ENCODE results near the gene RIMBP2. TPM values are rescaled to one million over a fixed set of nuclear protein-coding genes. Genes with fewer than 3 reads are reported as not detected.

The RIMBP2 gene
- total and polyA plus RNA-seq, 2 experiments from 2014 or later = 0.31 to 0.37 TPM

DNA sequence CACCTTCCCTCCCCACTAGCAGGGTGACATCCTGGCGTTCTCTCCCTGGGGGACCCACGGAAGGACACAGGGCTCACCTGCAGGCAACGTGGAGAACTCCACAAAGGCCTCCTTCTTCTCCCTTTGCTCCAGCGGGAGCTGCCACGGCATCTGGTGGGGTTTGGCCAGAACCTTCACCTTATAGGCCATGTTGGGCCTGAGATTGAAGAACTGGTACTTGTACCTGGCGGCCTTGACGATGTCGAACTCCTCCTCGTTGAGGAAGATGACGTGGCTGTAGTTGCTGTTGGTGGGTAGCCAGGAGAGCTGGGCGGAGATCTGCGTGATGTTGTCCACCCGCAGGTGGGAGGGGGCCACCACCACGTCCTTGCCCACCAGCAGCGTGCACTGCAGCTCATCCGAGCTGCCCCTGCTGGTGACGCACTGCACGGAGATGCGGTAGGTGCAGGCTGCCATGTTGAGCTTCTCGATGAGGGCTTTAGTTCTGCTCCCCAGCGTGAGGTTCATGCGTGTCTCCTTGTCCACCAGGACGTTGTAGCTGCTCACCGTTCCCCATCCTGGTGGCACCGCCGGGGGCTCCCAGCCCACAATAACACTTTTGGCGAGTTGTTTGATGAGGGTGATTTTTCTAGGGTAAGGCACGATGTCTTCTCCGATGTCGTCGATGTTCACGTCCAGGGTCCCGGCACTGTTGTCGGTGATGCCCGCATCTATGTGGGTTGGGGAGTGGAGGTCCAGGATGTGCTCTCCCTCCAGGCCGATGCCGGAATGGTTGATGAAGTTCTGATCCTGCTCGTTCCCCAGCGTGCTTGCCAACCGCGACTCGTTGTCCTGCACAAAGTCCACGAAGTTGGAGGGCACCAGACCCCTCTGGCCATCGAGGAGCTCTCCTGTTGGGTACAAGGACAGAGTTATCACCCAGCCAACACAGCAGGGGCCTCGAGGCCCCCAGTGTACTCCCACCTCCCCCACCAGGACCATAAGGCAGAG is 274.0 kb downstream of the RIMBP2 start:
- DNase-seq (ENCODE audit: low spot score) = no peak
- Histone ChIP-seq H3K9me2 (ENCODE audit: insufficient read depth) (no peaks in the 10 kb centered on the region), H3K4me3 (no peak overlapping the region), H3K4me2 (no peak overlapping the region), H3K27ac (ENCODE audit: low read depth) (no peak overlapping the region), H2AFZ (no peak overlapping the region), H4K20me1 (replicated peaks; ENCODE audit: insufficient read depth) (no peaks in the 10 kb centered on the region), H3K4me1 (ENCODE audit: insufficient read depth) (no peaks in the 10 kb centered on the region), H3F3A (replicated peaks; ENCODE audit: low read depth) (no peaks in the 10 kb centered on the region), H3K36me3 (ENCODE audit: insufficient read depth) (no peaks in the 10 kb centered on the region), H3K79me2 (replicated peaks; ENCODE audit: insufficient read depth) (no peaks in the 10 kb centered on the region), H3K27me3 (ENCODE audit: insufficient read depth) (no peaks in the 10 kb centered on the region)
- no peak overlapping the region for H3K27ac Mint-ChIP-seq
- no peak for TF ChIP-seq EZH2phosphoT487 (IDR thresholded peaks at IDR 0.05; ENCODE audit: unreplicated experiment)
- TF ChIP-seq, protein P1, sequence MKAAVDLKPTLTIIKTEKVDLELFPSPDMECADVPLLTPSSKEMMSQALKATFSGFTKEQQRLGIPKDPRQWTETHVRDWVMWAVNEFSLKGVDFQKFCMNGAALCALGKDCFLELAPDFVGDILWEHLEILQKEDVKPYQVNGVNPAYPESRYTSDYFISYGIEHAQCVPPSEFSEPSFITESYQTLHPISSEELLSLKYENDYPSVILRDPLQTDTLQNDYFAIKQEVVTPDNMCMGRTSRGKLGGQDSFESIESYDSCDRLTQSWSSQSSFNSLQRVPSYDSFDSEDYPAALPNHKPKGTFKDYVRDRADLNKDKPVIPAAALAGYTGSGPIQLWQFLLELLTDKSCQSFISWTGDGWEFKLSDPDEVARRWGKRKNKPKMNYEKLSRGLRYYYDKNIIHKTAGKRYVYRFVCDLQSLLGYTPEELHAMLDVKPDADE (IDR thresholded peaks at IDR 0.05) = no peak
- TF ChIP-seq ZNF331 (CRISPR knock-in tag; IDR thresholded peaks at IDR 0.05; ENCODE audit: low read depth) = no peak
- TF ChIP-seq POLR2AphosphoS5 (IDR thresholded peaks at IDR 0.05; ENCODE audit: low read depth) = no peak
- TF ChIP-seq, protein P2, sequence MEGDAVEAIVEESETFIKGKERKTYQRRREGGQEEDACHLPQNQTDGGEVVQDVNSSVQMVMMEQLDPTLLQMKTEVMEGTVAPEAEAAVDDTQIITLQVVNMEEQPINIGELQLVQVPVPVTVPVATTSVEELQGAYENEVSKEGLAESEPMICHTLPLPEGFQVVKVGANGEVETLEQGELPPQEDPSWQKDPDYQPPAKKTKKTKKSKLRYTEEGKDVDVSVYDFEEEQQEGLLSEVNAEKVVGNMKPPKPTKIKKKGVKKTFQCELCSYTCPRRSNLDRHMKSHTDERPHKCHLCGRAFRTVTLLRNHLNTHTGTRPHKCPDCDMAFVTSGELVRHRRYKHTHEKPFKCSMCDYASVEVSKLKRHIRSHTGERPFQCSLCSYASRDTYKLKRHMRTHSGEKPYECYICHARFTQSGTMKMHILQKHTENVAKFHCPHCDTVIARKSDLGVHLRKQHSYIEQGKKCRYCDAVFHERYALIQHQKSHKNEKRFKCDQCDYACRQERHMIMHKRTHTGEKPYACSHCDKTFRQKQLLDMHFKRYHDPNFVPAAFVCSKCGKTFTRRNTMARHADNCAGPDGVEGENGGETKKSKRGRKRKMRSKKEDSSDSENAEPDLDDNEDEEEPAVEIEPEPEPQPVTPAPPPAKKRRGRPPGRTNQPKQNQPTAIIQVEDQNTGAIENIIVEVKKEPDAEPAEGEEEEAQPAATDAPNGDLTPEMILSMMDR (conservative IDR thresholded peaks at IDR 0.05; ENCODE audit: low read depth in 2 of 2) = no peak
- TF ChIP-seq JUNB (IDR thresholded peaks at IDR 0.05; ENCODE audit: unreplicated experiment) = no peak
- TF ChIP-seq, protein P3, sequence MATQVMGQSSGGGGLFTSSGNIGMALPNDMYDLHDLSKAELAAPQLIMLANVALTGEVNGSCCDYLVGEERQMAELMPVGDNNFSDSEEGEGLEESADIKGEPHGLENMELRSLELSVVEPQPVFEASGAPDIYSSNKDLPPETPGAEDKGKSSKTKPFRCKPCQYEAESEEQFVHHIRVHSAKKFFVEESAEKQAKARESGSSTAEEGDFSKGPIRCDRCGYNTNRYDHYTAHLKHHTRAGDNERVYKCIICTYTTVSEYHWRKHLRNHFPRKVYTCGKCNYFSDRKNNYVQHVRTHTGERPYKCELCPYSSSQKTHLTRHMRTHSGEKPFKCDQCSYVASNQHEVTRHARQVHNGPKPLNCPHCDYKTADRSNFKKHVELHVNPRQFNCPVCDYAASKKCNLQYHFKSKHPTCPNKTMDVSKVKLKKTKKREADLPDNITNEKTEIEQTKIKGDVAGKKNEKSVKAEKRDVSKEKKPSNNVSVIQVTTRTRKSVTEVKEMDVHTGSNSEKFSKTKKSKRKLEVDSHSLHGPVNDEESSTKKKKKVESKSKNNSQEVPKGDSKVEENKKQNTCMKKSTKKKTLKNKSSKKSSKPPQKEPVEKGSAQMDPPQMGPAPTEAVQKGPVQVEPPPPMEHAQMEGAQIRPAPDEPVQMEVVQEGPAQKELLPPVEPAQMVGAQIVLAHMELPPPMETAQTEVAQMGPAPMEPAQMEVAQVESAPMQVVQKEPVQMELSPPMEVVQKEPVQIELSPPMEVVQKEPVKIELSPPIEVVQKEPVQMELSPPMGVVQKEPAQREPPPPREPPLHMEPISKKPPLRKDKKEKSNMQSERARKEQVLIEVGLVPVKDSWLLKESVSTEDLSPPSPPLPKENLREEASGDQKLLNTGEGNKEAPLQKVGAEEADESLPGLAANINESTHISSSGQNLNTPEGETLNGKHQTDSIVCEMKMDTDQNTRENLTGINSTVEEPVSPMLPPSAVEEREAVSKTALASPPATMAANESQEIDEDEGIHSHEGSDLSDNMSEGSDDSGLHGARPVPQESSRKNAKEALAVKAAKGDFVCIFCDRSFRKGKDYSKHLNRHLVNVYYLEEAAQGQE (IDR thresholded peaks at IDR 0.05; ENCODE audit: unreplicated experiment) = no peak
- TF ChIP-seq STAT1 (IDR thresholded peaks at IDR 0.05; ENCODE audit: unreplicated experiment) = no peak
- TF ChIP-seq NANOG (IDR thresholded peaks at IDR 0.05; ENCODE audit: borderline replicate concordance) = no peak
- TF ChIP-seq ZNF114 (CRISPR knock-in tag; IDR thresholded peaks at IDR 0.05) = no peak
- TF ChIP-seq, protein P4, sequence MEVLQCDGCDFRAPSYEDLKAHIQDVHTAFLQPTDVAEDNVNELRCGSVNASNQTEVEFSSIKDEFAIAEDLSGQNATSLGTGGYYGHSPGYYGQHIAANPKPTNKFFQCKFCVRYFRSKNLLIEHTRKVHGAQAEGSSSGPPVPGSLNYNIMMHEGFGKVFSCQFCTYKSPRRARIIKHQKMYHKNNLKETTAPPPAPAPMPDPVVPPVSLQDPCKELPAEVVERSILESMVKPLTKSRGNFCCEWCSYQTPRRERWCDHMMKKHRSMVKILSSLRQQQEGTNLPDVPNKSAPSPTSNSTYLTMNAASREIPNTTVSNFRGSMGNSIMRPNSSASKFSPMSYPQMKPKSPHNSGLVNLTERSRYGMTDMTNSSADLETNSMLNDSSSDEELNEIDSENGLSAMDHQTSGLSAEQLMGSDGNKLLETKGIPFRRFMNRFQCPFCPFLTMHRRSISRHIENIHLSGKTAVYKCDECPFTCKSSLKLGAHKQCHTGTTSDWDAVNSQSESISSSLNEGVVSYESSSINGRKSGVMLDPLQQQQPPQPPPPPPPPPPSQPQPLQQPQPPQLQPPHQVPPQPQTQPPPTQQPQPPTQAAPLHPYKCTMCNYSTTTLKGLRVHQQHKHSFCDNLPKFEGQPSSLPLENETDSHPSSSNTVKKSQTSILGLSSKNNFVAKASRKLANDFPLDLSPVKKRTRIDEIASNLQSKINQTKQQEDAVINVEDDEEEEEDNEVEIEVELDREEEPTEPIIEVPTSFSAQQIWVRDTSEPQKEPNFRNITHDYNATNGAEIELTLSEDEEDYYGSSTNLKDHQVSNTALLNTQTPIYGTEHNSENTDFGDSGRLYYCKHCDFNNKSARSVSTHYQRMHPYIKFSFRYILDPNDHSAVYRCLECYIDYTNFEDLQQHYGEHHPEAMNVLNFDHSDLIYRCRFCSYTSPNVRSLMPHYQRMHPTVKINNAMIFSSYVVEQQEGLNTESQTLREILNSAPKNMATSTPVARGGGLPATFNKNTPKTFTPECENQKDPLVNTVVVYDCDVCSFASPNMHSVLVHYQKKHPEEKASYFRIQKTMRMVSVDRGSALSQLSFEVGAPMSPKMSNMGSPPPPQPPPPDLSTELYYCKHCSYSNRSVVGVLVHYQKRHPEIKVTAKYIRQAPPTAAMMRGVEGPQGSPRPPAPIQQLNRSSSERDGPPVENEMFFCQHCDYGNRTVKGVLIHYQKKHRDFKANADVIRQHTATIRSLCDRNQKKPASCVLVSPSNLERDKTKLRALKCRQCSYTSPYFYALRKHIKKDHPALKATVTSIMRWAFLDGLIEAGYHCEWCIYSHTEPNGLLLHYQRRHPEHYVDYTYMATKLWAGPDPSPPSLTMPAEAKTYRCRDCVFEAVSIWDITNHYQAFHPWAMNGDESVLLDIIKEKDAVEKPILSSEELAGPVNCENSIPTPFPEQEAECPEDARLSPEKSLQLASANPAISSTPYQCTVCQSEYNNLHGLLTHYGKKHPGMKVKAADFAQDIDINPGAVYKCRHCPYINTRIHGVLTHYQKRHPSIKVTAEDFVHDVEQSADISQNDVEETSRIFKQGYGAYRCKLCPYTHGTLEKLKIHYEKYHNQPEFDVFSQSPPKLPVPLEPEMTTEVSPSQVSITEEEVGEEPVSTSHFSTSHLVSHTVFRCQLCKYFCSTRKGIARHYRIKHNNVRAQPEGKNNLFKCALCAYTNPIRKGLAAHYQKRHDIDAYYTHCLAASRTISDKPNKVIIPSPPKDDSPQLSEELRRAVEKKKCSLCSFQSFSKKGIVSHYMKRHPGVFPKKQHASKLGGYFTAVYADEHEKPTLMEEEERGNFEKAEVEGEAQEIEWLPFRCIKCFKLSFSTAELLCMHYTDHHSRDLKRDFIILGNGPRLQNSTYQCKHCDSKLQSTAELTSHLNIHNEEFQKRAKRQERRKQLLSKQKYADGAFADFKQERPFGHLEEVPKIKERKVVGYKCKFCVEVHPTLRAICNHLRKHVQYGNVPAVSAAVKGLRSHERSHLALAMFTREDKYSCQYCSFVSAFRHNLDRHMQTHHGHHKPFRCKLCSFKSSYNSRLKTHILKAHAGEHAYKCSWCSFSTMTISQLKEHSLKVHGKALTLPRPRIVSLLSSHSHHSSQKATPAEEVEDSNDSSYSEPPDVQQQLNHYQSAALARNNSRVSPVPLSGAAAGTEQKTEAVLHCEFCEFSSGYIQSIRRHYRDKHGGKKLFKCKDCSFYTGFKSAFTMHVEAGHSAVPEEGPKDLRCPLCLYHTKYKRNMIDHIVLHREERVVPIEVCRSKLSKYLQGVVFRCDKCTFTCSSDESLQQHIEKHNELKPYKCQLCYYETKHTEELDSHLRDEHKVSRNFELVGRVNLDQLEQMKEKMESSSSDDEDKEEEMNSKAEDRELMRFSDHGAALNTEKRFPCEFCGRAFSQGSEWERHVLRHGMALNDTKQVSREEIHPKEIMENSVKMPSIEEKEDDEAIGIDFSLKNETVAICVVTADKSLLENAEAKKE (CRISPR knock-in tag; IDR thresholded peaks at IDR 0.05) = no peak
- TF ChIP-seq CREB1 (CRISPR knock-in tag; IDR thresholded peaks at IDR 0.05; ENCODE audit: low read depth) = no peak
- H3K4me1 Mint-ChIP-seq = no peaks in the 10 kb centered on the region
- ATAC-seq = no peak
- H3K36me3 Mint-ChIP-seq (ENCODE audit: low read depth) = peaks cover 50% of the 10 kb centered on the region
- peaks cover 92% of the 10 kb centered on the region for H3K9me3 Mint-ChIP-seq
- peaks cover 8% of the 10 kb centered on the region for H3K27me3 Mint-ChIP-seq (ENCODE audit: insufficient read depth, low read depth, poor library complexity)
- no peak overlapping the region for H3K4me3 Mint-ChIP-seq
